ENCODE results near the gene NABP1.
"Not testable (repeated sequence)": the region's sequence is repeated elsewhere in the genome, so short reads cannot be mapped to it uniquely, and the experiment has no call there.

NABP1 gene

GRCh38 chr2:191638079-191638801 is 39.7 kb upstream of the NABP1 start:
- H3K36me3 ChIP-seq (ENCODE audit: control insufficient read depth in 1 of 2, insufficient read depth in 2 of 2, low read length in 2 of 2): no peaks in the 10 kb centered on the region
- H3K4me3 ChIP-seq (ENCODE audit: low read depth in 1 of 2, low read length in 2 of 2): no peak overlapping the region
- peaks cover 0 to 8% of the 10 kb centered on the region in 2 donors for H3K4me1 ChIP-seq (ENCODE audit: control insufficient read depth in 1 of 2, insufficient read depth in 2 of 2, low read length in 2 of 2)
- peak overlapping the region; percentile 41 for H3K27ac ChIP-seq (ENCODE audit: low read length)
- H3K27me3 ChIP-seq (ENCODE audit: low read depth, low read length): no peaks in the 10 kb centered on the region
- H3K9me3 ChIP-seq (ENCODE audit: control insufficient read depth in 1 of 2, low read length in 2 of 2): no peaks in the 10 kb centered on the region

GRCh38 chr2:191638802-191639172 is 39.1 kb upstream of the NABP1 start:
- Histone ChIP-seq H3K27ac (ENCODE audit: low read length) (no peak overlapping the region), H3K27me3 (ENCODE audit: low read depth, low read length) (no peaks in the 10 kb centered on the region), H3K4me3 (ENCODE audit: low read depth in 1 of 2, low read length in 2 of 2) (no peak overlapping the region), H3K9me3 (ENCODE audit: control insufficient read depth in 1 of 2, low read length in 2 of 2) (no peaks in the 10 kb centered on the region), H3K4me1 (ENCODE audit: control insufficient read depth in 1 of 2, insufficient read depth in 2 of 2, low read length in 2 of 2) (peaks cover 0 to 8% of the 10 kb centered on the region in 2 donors), H3K36me3 (ENCODE audit: control insufficient read depth in 1 of 2, insufficient read depth in 2 of 2, low read length in 2 of 2) (no peaks in the 10 kb centered on the region)

- H3K4me1 ChIP-seq (ENCODE audit: control insufficient read depth in 1 of 2, insufficient read depth in 2 of 2, low read length in 2 of 2): peaks cover 0 to 8% of the 10 kb centered on the region in 2 donors
- no peaks in the 10 kb centered on the region for H3K9me3 ChIP-seq (ENCODE audit: control insufficient read depth in 1 of 2, low read length in 2 of 2)
- H3K27me3 ChIP-seq (ENCODE audit: low read depth, low read length): no peaks in the 10 kb centered on the region
- H3K4me3 ChIP-seq (ENCODE audit: low read depth in 1 of 2, low read length in 2 of 2): no peak overlapping the region
- no peaks in the 10 kb centered on the region for H3K36me3 ChIP-seq (ENCODE audit: control insufficient read depth in 1 of 2, insufficient read depth in 2 of 2, low read length in 2 of 2)
- no peak overlapping the region for H3K27ac ChIP-seq (ENCODE audit: low read length)
These were observed 36.3 kb upstream of the NABP1 start for GRCh38 chr2:191641609-191642008.

- peaks cover 0 to 5% of the 10 kb centered on the region in 2 donors for H3K4me1 ChIP-seq (ENCODE audit: control insufficient read depth in 1 of 2, insufficient read depth in 2 of 2, low read length in 2 of 2)
- no peaks in the 10 kb centered on the region for H3K27me3 ChIP-seq (ENCODE audit: low read depth, low read length)
- H3K4me3 ChIP-seq (ENCODE audit: low read depth in 1 of 2, low read length in 2 of 2): no peak overlapping the region
- H3K27ac ChIP-seq (ENCODE audit: low read length): no peak overlapping the region
- H3K9me3 ChIP-seq (ENCODE audit: control insufficient read depth in 1 of 2, low read length in 2 of 2): no peaks in the 10 kb centered on the region
- H3K36me3 ChIP-seq (ENCODE audit: control insufficient read depth in 1 of 2, insufficient read depth in 2 of 2, low read length in 2 of 2): no peaks in the 10 kb centered on the region
These were observed 35.4 kb upstream of the NABP1 start for GRCh38 chr2:191642541-191642940.

GRCh38 chr2:191643429-191643828 is 34.5 kb upstream of the NABP1 start:
- Histone ChIP-seq H3K4me3 (ENCODE audit: low read depth in 1 of 2, low read length in 2 of 2) (no peak overlapping the region), H3K36me3 (ENCODE audit: control insufficient read depth in 1 of 2, insufficient read depth in 2 of 2, low read length in 2 of 2) (no peaks in the 10 kb centered on the region), H3K9me3 (ENCODE audit: control insufficient read depth in 1 of 2, low read length in 2 of 2) (no peaks in the 10 kb centered on the region), H3K27ac (ENCODE audit: low read length) (no peak overlapping the region), H3K27me3 (ENCODE audit: low read depth, low read length) (no peaks in the 10 kb centered on the region), H3K4me1 (ENCODE audit: control insufficient read depth in 1 of 2, insufficient read depth in 2 of 2, low read length in 2 of 2) (no peaks in the 10 kb centered on the region)

- not testable (repeated sequence) for H3K27ac ChIP-seq (ENCODE audit: low read length); H3K4me1 ChIP-seq (ENCODE audit: control insufficient read depth in 1 of 2, insufficient read depth in 2 of 2, low read length in 2 of 2); H3K4me3 ChIP-seq (ENCODE audit: low read depth in 1 of 2, low read length in 2 of 2); H3K36me3 ChIP-seq (ENCODE audit: control insufficient read depth in 1 of 2, insufficient read depth in 2 of 2, low read length in 2 of 2); H3K27me3 ChIP-seq (ENCODE audit: low read depth, low read length); H3K9me3 ChIP-seq (ENCODE audit: control insufficient read depth in 1 of 2, low read length in 2 of 2)
These were observed 33.3 kb upstream of the NABP1 start for GRCh38 chr2:191644613-191645012.

- Histone ChIP-seq H3K36me3 (ENCODE audit: control insufficient read depth in 1 of 2, insufficient read depth in 2 of 2, low read length in 2 of 2) (no peaks in the 10 kb centered on the region), H3K27ac (ENCODE audit: low read length) (no peak overlapping the region)
These were observed 32.9 kb upstream of the NABP1 start for GRCh38 chr2:191645032-191645431.

GRCh38 chr2:191645434-191646162 is 32.3 kb upstream of the NABP1 start:
- no peak overlapping the region for H3K27ac ChIP-seq (ENCODE audit: low read length)
- no peaks in the 10 kb centered on the region for H3K36me3 ChIP-seq (ENCODE audit: control insufficient read depth in 1 of 2, insufficient read depth in 2 of 2, low read length in 2 of 2)
- H3K9me3 ChIP-seq (ENCODE audit: control insufficient read depth in 1 of 2, low read length in 2 of 2): no peaks in the 10 kb centered on the region
- no peaks in the 10 kb centered on the region for H3K27me3 ChIP-seq (ENCODE audit: low read depth, low read length)
- no peaks in the 10 kb centered on the region for H3K4me1 ChIP-seq (ENCODE audit: control insufficient read depth in 1 of 2, insufficient read depth in 2 of 2, low read length in 2 of 2)
- H3K4me3 ChIP-seq (ENCODE audit: low read depth in 1 of 2, low read length in 2 of 2): no peak overlapping the region

More at GRCh38 chr2:191645032-191645431, 32.9 kb upstream of the NABP1 start:
- Histone ChIP-seq H3K4me1 (ENCODE audit: control insufficient read depth in 1 of 2, insufficient read depth in 2 of 2, low read length in 2 of 2) (no peaks in the 10 kb centered on the region), H3K9me3 (ENCODE audit: control insufficient read depth in 1 of 2, low read length in 2 of 2) (no peaks in the 10 kb centered on the region), H3K27me3 (ENCODE audit: low read depth, low read length) (no peaks in the 10 kb centered on the region), H3K4me3 (ENCODE audit: low read depth in 1 of 2, low read length in 2 of 2) (no peak overlapping the region)

GRCh38 chr2:191646163-191646902 is 31.6 kb upstream of the NABP1 start:
- Histone ChIP-seq H3K36me3 (ENCODE audit: control insufficient read depth in 1 of 2, insufficient read depth in 2 of 2, low read length in 2 of 2) (no peaks in the 10 kb centered on the region), H3K4me1 (ENCODE audit: control insufficient read depth in 1 of 2, insufficient read depth in 2 of 2, low read length in 2 of 2) (no peaks in the 10 kb centered on the region), H3K27me3 (ENCODE audit: low read depth, low read length) (no peaks in the 10 kb centered on the region), H3K27ac (ENCODE audit: low read length) (no peak overlapping the region), H3K4me3 (ENCODE audit: low read depth in 1 of 2, low read length in 2 of 2) (no peak overlapping the region), H3K9me3 (ENCODE audit: control insufficient read depth in 1 of 2, low read length in 2 of 2) (no peaks in the 10 kb centered on the region)

- no peaks in the 10 kb centered on the region for H3K36me3 ChIP-seq (ENCODE audit: control insufficient read depth in 1 of 2, insufficient read depth in 2 of 2, low read length in 2 of 2)
- H3K27ac ChIP-seq (ENCODE audit: low read length): no peak overlapping the region
- no peaks in the 10 kb centered on the region for H3K4me1 ChIP-seq (ENCODE audit: control insufficient read depth in 1 of 2, insufficient read depth in 2 of 2, low read length in 2 of 2)
- no peak overlapping the region for H3K4me3 ChIP-seq (ENCODE audit: low read depth in 1 of 2, low read length in 2 of 2)
- H3K27me3 ChIP-seq (ENCODE audit: low read depth, low read length): no peaks in the 10 kb centered on the region
- no peaks in the 10 kb centered on the region for H3K9me3 ChIP-seq (ENCODE audit: control insufficient read depth in 1 of 2, low read length in 2 of 2)
These were observed 28.4 kb upstream of the NABP1 start for GRCh38 chr2:191649519-191649918.

All from muscle layer of duodenum (tissue), 2 donors.